Keratinocyte (primary cell): ENCODE results near the gene HMCN2. TPM values are rescaled to one million over a fixed set of nuclear protein-coding genes. Genes with fewer than 3 reads are reported as not detected.

Experiments
- DNase-seq: peaks from one replicate; pipeline ENCODE4 v3.0.0-alpha.2; 2011; ENCODE audit warnings: low read depth, missing footprints, low spot score
- FAIRE-seq: peaks from 2 replicates; lab custom pipeline; 2011; peaks lifted over from hg19 to GRCh38; lab: Jason Lieb, UNC
- H2AFZ ChIP-seq: 2 replicates; pipeline ENCODE4 v1.6.0; 2012; ENCODE audit warnings: low read length, control low read depth, inconsistent platforms; ENCODE audit not compliant: control insufficient read depth
- H3K27ac ChIP-seq: 2 replicates; pipeline ENCODE4 v1.5.1; 2011; ENCODE audit warnings: low read length; ENCODE audit not compliant: control insufficient read depth, insufficient read depth
- H3K27me3 ChIP-seq: 3 replicates; pipeline ENCODE4 v1.6.0; 2011; ENCODE audit warnings: low read length; ENCODE audit not compliant: control insufficient read depth, insufficient read depth; ENCODE audit errors: extremely low read depth
- H3K36me3 ChIP-seq, 2 experiments: 2 replicates in 1 of 2; 3 replicates in 1 of 2; pipeline ENCODE4 v1.5.1; 2011; ENCODE audit warnings: low read length in 2 of 2, mild to moderate bottlenecking in 1 of 2; ENCODE audit not compliant: control insufficient read depth in 2 of 2, insufficient read depth in 2 of 2; ENCODE audit errors: extremely low read depth in 1 of 2
- H3K4me1 ChIP-seq: 3 replicates; pipeline ENCODE4 v1.5.1; 2011; ENCODE audit warnings: low read length; ENCODE audit not compliant: control insufficient read depth, insufficient read depth; ENCODE audit errors: extremely low read depth
- H3K4me2 ChIP-seq: 3 replicates; pipeline ENCODE4 v1.6.0; 2011; ENCODE audit warnings: low read depth, low read length; ENCODE audit not compliant: control insufficient read depth, insufficient read depth; ENCODE audit errors: extremely low read depth
- H3K4me3 ChIP-seq, 3 experiments: fragments of 200-600 bp in 1 of 3; sonication (generic) in 1 of 3; 2 replicates in 2 of 3; 3 replicates in 1 of 3; pipeline ENCODE4 v1.5.1; 2011 to 2016; ENCODE audit warnings: low read length in 3 of 3, mild to moderate bottlenecking in 3 of 3, control low read depth in 2 of 3, inconsistent platforms in 1 of 3, low read depth in 1 of 3, mixed read lengths in 1 of 3, mixed run types in 1 of 3, moderate library complexity in 1 of 3; ENCODE audit not compliant: control insufficient read depth in 2 of 3, insufficient read depth in 2 of 3; ENCODE audit errors: extremely low read depth in 1 of 3
- H3K79me2 ChIP-seq: 2 replicates; pipeline ENCODE4 v1.6.0; 2012; ENCODE audit warnings: low read length; ENCODE audit not compliant: control insufficient read depth, insufficient read depth
- H3K9ac ChIP-seq: 3 replicates; pipeline ENCODE4 v1.6.0; 2011; ENCODE audit warnings: low read length; ENCODE audit not compliant: control insufficient read depth, insufficient read depth; ENCODE audit errors: extremely low read depth
- H3K9me1 ChIP-seq: 3 replicates; pipeline ENCODE4 v1.6.0; 2011; ENCODE audit warnings: low read length; ENCODE audit not compliant: control insufficient read depth, insufficient read depth; ENCODE audit errors: extremely low read depth
- H3K9me3 ChIP-seq: 2 replicates; pipeline ENCODE4 v1.5.1; 2012; ENCODE audit warnings: low read depth, low read length; ENCODE audit not compliant: control insufficient read depth
- H4K20me1 ChIP-seq: 3 replicates; pipeline ENCODE4 v1.6.0; 2011; ENCODE audit warnings: low read length; ENCODE audit not compliant: control insufficient read depth, insufficient read depth; ENCODE audit errors: extremely low read depth
- CTCF ChIP-seq, 3 experiments: IDR thresholded peaks in 1 of 3; conservative IDR thresholded peaks in 1 of 3; optimal IDR thresholded peaks in 1 of 3; 2 replicates in 2 of 3; 3 replicates in 1 of 3; pipeline versions ENCODE3 to v1.5.1; 2011; ENCODE audit warnings: low read length in 3 of 3, mild to moderate bottlenecking in 3 of 3, moderate library complexity in 2 of 3, control low read depth in 1 of 3, inconsistent platforms in 1 of 3; ENCODE audit not compliant: insufficient read depth in 2 of 3; ENCODE audit errors: extremely low read depth in 1 of 3
- EZH2 ChIP-seq: IDR thresholded peaks from one replicate; pipeline ENCODE4 v1.6.1; 2012; ENCODE audit warnings: inconsistent platforms, mild to moderate bottlenecking, low read length, moderate library complexity
- dilution Hi-C: fragments of 300-500 bp; cut with MboI; formaldehyde crosslinking; loops from one replicate; pipeline ENCODE4 v1.7.0; 2020; ENCODE audit warnings: low sequenced_read_pairs; ENCODE audit not compliant: extremely low pct_ligation_motif_present
- polyA plus RNA-seq, 5 experiments: library from polyadenylated mRNA; depleted of rRNA in 3 of 5; stranded (reverse) in 3 of 5; stranded (forward) in 1 of 5; unstranded in 1 of 5; fragments of >200 nt; gene quantifications; 1 replicate in 1 of 5; 2 replicates in 3 of 5; 3 replicates in 1 of 5; pipeline versions ENCODE4 v1.2.1 to v1.2.3, GENCODE V29; 2011 to 2012; ENCODE audit warnings: missing spikeins in 2 of 5, low read depth in 1 of 5, low replicate concordance in 1 of 5

The HMCN2 gene
- polyA plus RNA-seq, 1 donor (not counting 4 experiments of a cell fraction or from before 2014, with no cell fraction given), result not detected

DNA sequence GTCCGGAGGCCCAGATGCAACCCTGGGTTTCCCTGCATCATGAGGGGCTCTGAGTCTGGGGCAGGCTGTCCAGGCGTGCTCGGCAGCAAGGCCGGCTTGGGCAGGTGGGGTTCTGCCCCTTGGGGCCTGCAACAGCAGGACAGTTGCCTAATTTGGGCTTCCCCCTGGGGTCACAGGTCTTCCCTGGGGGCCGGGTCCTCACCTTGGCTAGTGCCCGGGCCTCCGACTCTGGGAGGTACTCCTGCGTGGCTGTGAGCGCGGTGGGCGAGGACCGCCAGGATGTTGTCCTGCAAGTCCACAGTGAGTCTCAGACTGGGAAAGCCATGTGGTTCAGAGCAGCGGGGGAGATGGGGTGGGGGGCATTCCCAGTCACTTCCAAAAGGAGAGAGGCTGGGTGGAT is 97.1 kb downstream of the HMCN2 start:
- dilution Hi-C loops, result no loop called here
- Histone ChIP-seq H3K4me2 (no peak overlapping the region), H4K20me1 (no peaks in the 10 kb centered on the region), H3K27me3 (no peaks in the 10 kb centered on the region), H3K79me2 (no peaks in the 10 kb centered on the region), H3K9me3 (no peaks in the 10 kb centered on the region), H3K4me3 (no peak overlapping the region), H3K36me3 (no peaks in the 10 kb centered on the region), H3K9me1 (no peaks in the 10 kb centered on the region), H3K27ac (no peak overlapping the region), H3K9ac (no peak overlapping the region), H3K4me1 (no peaks in the 10 kb centered on the region), H2AFZ (no peak overlapping the region)
- no peak for DNase-seq
- no peak for FAIRE-seq
- TF ChIP-seq CTCF (optimal IDR thresholded peaks at IDR 0.05 in 1 of 3, IDR thresholded peaks at IDR 0.05 in 1 of 3, conservative IDR thresholded peaks at IDR 0.05 in 1 of 3; ENCODE audit: extremely low read depth in 1 of 3, insufficient read depth in 2 of 3, low read length in 3 of 3) (no peak), EZH2 (no peak)

DNA sequence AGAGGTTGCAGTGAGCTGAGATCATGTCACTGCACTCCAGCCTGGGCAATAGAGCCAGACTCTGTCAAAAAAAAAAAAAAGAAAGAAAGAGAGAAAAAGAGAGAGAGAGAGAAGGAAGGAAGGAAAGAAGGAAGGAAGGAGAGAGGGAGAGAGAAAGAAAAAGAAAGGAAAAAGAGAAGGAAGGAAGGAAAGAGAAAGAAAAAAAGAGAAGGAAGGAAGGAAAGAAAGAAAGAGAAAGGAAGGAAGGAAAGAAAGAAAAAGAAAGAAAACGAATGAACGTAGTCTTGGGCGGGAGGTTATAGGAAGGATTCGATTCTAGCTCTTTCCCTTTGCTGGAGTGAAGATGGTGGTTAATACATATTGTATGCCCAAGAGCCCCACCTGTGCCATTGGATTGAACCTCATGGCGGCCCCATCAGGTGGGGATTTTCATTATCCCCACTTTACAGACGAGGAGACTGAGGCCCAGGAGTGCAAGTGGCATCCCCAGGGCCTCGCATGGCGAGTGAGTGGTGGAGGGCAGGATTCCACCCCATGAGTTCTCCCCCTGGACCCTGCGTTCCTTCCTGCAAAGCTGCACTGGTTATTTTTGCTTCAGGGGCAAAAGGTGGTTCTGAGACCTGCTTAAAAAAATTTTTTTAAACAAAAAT is 98.3 kb downstream of the HMCN2 start:
- no peak for TF ChIP-seq CTCF (optimal IDR thresholded peaks at IDR 0.05 in 1 of 3, IDR thresholded peaks at IDR 0.05 in 1 of 3, conservative IDR thresholded peaks at IDR 0.05 in 1 of 3; ENCODE audit: extremely low read depth in 1 of 3, insufficient read depth in 2 of 3, low read length in 3 of 3)
- TF ChIP-seq EZH2, result no peak
- Histone ChIP-seq H3K9me1 (no peaks in the 10 kb centered on the region), H3K27ac (no peak overlapping the region), H3K9me3 (no peaks in the 10 kb centered on the region), H2AFZ (no peak overlapping the region), H3K4me1 (no peaks in the 10 kb centered on the region), H3K9ac (no peak overlapping the region), H4K20me1 (no peaks in the 10 kb centered on the region), H3K27me3 (no peaks in the 10 kb centered on the region), H3K79me2 (no peaks in the 10 kb centered on the region), H3K4me3 (no peak overlapping the region), H3K4me2 (no peak overlapping the region), H3K36me3 (no peaks in the 10 kb centered on the region)
- dilution Hi-C loops, result no loop called here
- no peak for FAIRE-seq
- DNase-seq, result no peak
